ENCODE data around the gene SLC12A5.
A peak's percentile ranks its signal among the peaks of the same experiment; 100 is the strongest.

The SLC12A5 gene

DNA sequence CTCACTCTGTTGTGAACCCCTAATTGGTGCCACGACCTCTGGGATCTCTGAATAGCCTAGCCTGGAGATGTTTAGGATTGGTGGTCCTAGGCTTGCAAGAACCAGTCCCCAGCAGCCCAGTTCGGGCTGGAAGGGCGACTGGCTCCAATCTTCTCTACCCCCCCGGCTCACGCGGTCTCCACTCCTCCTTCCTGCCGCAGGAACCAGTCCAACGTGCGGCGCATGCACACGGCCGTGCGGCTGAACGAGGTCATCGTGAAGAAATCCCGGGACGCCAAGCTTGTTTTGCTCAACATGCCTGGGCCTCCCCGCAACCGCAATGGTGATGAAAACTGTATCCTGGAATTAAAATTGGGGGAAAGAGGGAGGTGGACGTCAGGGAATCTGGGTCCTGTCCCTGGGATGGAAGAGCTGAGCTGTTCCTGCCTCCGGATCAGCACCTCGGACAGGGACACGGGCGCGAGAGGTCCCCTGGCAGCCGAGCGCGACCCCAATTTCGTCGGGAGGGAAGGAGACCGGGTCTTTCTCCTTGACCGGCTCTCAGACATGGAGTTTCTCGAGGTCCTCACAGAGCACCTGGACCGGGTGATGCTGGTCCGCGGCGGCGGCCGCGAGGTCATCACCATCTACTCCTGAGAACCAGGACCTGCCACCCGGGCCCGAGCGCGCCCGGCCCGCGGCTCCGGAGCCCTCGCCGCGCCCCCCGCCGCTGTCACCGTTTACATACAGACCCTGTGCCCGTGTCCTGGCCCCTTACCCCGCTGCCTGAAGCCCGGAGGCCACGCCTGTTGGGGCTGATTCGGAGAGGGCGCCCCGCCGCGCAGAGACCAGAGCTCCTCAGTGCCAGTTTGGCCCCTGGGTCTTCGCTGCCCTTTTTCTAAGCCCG is 28.2 kb downstream of the SLC12A5 start:
- in situ Hi-C loops (cut with MboI; ENCODE audit: low sequenced_read_pairs): no loop called here
- H3K27me3 ChIP-seq (ENCODE audit: low read depth): peaks cover 7% of the 10 kb centered on the region; the same call in 1 of the 2 replicates
- no peaks in the 10 kb centered on the region for H3K4me1 ChIP-seq
- DNase-seq (ENCODE audit: low spot score in 2 of 2): peak; percentile 9 to 72
- H3K36me3 ChIP-seq (replicated peaks): no peaks in the 10 kb centered on the region; the same call in none of the 2 replicates
- H3K9me3 ChIP-seq: no peaks in the 10 kb centered on the region
- no peak overlapping the region for H3K4me3 ChIP-seq

DNA sequence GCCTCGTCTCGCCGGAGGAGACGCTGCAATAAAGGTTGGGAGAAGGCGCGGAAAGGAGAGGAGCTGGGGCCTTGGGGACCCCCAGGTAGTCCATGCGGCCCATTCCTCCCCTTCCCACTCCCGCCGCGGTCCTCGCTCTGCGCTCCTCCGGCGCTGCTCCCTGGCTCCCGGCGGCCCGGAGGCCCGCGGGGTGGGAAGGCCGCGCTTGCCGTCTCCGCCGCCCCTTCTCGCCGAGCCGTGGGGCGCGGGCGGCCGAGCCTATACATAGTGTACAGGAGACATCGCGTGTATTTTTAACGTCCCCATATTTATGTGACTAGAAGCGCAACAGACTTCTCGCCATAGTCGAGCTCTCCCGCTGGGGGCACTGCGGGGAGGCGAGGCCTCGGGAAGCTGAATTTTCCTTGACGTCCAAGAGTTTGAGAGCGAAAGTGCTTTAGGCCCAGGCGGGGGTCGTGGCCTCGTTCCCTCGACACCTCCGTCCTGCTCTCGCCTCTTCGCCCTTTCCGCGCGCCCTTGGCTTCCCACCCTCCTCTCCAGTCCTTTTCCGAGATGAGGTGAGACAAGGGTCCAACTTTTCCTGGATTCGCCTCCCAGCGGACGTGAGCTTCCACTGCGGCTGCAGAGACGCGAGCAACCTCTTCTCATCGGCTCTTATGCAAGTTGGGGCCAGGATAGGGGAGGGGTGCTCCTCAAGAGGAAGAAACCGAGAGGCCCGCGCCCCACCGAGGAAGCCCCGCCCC is 29.0 kb downstream of the SLC12A5 start:
- DNase-seq (ENCODE audit: low spot score in 2 of 2): no peak
- H3K9me3 ChIP-seq: no peaks in the 10 kb centered on the region
- H3K27me3 ChIP-seq (ENCODE audit: low read depth): peaks cover 7% of the 10 kb centered on the region; the same call in 1 of the 2 replicates
- no peak overlapping the region for H3K4me3 ChIP-seq
- in situ Hi-C loops (cut with MboI; ENCODE audit: low sequenced_read_pairs): no loop called here
- peaks cover 2% of the 10 kb centered on the region for H3K36me3 ChIP-seq (replicated peaks)
- no peaks in the 10 kb centered on the region for H3K4me1 ChIP-seq

DNA sequence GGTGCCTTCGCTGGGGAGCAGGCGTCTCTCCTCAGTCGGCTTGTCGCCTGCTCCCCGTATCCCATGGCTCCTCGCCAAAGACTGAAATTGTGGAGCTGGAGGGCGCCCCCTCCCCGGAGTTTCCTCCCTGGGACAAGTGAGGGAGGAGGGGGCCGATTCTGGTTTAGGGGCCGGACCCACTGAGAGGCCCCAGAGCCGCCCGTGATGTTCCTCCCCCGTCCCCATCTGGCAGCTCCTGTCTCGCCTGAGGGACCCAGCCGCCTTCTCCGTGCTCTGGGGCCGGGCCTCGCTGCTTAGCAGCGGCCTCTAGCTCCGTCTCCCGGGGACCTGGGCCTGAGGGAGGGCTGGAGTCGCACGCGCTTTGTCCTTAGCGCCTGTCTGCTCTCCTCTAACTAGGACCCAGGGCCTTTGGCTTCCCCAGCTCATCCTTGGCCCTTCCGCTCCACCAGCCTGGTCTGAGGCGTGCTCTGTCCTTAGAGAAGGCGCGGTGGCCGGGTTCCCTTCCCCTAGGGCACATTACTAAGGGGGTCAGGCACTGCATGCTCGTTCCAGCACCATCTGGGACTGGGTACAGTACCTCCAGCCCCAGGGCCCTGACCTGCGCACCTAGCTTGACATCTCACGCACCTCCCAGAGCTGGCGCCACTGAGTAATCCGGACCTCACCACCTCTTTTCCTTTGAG is 29.7 kb downstream of the SLC12A5 start:
- H3K4me3 ChIP-seq: no peak overlapping the region
- H3K36me3 ChIP-seq (replicated peaks): peaks cover 9% of the 10 kb centered on the region
- no peaks in the 10 kb centered on the region for H3K4me1 ChIP-seq
- H3K27me3 ChIP-seq (ENCODE audit: low read depth): peaks cover 7% of the 10 kb centered on the region; the same call in 1 of the 2 replicates
- no peak for DNase-seq (ENCODE audit: low spot score in 2 of 2)
- no peaks in the 10 kb centered on the region for H3K9me3 ChIP-seq
- in situ Hi-C loops (cut with MboI; ENCODE audit: low sequenced_read_pairs): no loop called here

DNA sequence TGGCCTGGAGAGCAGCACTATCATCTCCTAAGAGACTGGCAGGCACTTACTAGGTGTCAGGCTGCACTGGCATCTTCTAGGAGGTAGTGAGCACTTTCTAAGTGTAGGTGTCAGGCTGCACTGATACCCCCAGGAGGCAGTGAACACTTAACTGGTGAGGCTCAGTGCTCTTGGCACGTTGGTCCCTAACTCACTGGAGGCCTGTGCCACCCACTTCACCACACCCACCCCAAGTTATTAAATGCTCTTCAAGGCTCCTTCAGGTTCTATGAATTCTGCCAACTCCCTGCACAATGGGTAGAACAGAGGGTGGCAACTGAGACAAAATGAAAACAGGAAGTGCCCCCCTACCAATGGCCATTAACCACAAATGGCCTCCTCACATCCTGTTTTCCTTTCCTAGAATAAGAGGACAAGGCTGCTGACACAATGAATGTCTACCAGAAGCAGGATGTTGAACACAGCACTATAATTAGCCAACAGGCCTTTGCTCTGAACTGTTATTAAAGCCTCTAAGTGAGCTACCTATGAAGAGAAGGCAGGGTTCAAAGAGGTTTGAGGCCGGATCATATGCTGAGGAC is 31.4 kb downstream of the SLC12A5 start:
- no peak for DNase-seq (ENCODE audit: low spot score in 2 of 2)
- in situ Hi-C loops (cut with MboI; ENCODE audit: low sequenced_read_pairs): no loop called here
- no peaks in the 10 kb centered on the region for H3K4me1 ChIP-seq
- H3K9me3 ChIP-seq: no peaks in the 10 kb centered on the region
- peaks cover 26% of the 10 kb centered on the region for H3K36me3 ChIP-seq (replicated peaks)
- no peak overlapping the region for H3K4me3 ChIP-seq
- H3K27me3 ChIP-seq (ENCODE audit: low read depth): peaks cover 7% of the 10 kb centered on the region; the same call in 1 of the 2 replicates

DNA sequence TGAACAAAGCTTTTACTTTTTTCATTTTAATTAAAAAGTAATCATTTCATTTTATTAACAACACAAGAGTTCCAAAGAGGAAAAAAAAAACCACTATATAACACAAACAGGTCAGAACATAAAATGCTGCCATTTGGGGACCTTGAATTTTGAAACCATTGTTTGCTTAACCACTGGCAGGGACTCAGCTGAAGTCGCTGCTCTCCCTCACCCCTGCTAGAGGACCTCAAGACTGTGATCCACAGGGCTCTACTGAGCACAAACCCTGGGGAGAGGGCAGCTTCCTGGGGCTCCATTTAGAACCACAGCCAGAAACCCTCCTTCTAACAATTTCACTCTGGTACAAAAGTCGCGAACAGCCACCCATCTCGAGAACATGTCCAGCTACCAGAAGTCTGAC is 32.0 kb downstream of the SLC12A5 start:
- Histone ChIP-seq H3K27me3 (ENCODE audit: low read depth) (peaks cover 7% of the 10 kb centered on the region; the same call in 1 of the 2 replicates), H3K4me3 (no peak overlapping the region), H3K4me1 (no peaks in the 10 kb centered on the region), H3K36me3 (replicated peaks) (peaks cover 32% of the 10 kb centered on the region), H3K9me3 (no peaks in the 10 kb centered on the region)
- no peak for DNase-seq (ENCODE audit: low spot score in 2 of 2)
- in situ Hi-C loops (cut with MboI; ENCODE audit: low sequenced_read_pairs): no loop called here

DNA sequence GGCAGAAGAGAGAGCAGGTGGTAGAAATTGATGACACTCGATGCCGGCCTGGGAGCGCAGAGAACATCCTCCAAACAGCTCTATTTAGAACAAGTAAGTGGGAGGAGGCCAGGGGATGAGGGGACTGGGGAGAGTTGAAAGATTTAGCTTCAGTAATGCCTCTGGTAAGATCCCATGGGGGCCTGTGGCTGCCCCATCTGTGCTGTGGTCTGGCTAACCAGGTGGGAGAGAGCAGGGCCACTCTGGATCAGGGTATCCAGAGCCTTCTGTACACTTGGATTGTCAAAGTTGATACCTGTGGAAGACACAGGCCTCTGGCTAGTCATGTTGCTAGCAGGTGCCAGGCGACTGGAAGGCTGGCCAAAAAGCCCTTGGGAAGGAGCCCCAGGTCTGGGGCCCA is 33.1 kb downstream of the SLC12A5 start:
- in situ Hi-C loops (cut with MboI; ENCODE audit: low sequenced_read_pairs): no loop called here
- H3K36me3 ChIP-seq (replicated peaks): peaks cover 42% of the 10 kb centered on the region
- no peak for DNase-seq (ENCODE audit: low spot score in 2 of 2)

DNA sequence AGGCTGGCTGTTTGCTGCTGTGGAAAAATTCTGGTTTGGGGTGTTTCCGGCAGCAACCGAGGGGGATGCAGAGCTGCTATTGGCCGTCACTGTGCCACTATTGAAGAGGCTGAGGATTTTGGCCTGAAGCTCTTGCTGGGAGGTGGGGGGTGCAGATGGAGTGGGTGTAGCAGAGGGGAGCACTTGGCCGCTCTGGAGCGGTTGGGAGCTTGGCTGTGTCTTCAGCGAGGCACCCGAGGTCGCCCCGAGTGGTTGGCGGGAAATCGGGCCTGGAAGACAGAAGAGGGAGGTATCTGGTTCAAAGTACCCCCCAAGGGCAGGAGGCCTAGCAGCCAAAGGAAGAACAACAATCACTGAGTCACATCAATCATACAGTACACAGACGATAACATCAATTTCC is 33.6 kb downstream of the SLC12A5 start:
- Histone ChIP-seq H3K36me3 (replicated peaks) (peaks cover 44% of the 10 kb centered on the region), H3K4me3 (no peak overlapping the region), H3K9me3 (no peaks in the 10 kb centered on the region), H3K4me1 (no peaks in the 10 kb centered on the region), H3K27me3 (ENCODE audit: low read depth) (peaks cover under 1% of the 10 kb centered on the region; the same call in 1 of the 2 replicates)
- in situ Hi-C loops (cut with MboI; ENCODE audit: low sequenced_read_pairs): no loop called here
- no peak for DNase-seq (ENCODE audit: low spot score in 2 of 2)

More for the DNA sequence above, 33.1 kb downstream of the SLC12A5 start:
- Histone ChIP-seq H3K4me3 (no peak overlapping the region), H3K9me3 (no peaks in the 10 kb centered on the region), H3K27me3 (ENCODE audit: low read depth) (peaks cover 5% of the 10 kb centered on the region; the same call in 1 of the 2 replicates), H3K4me1 (no peaks in the 10 kb centered on the region)

DNA sequence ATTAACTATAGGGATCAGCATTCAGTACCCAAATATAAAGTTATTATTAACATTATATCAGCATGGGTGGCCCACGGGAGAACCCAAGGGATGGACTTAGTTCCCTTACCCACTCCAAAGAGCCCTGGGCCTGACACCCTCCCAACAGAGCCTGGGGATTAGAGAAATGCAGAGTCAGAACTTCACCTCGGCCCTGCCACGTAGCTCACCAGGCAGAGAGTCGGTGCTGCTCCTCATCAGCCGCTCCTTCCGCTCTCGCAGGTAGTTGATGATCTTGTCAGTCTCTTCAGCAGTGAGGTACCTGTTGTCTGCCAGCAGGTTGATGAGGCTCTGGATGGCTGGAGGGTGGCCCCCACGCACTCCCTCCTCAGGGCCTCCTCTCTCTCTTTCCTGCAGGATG is 34.1 kb downstream of the SLC12A5 start:
- in situ Hi-C loops (cut with MboI; ENCODE audit: low sequenced_read_pairs): no loop called here
- H3K4me1 ChIP-seq: no peaks in the 10 kb centered on the region
- H3K36me3 ChIP-seq (replicated peaks): peaks cover 47% of the 10 kb centered on the region
- no peak overlapping the region for H3K4me3 ChIP-seq
- no peaks in the 10 kb centered on the region for H3K27me3 ChIP-seq (ENCODE audit: low read depth)
- no peak for DNase-seq (ENCODE audit: low spot score in 2 of 2)
- H3K9me3 ChIP-seq: no peaks in the 10 kb centered on the region

DNA sequence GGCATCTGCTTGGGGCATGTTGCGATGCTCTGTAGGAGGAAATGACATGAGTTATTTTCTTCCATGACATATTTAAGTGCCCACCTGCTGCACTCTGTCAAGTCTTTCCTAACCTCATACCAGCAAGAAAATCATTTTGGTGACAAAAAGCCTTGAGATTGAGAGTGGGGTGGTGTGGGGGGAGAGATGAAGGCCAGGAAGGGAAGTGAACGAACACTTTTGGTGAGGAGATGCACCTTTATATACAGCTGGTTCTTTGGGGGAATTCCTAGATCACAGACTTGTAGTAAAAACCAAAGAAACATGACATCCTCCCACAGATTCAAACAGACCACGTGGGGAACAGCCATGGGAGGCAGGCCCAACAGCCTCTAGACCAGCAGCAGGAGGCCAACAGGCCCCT is 34.6 kb downstream of the SLC12A5 start:
- Histone ChIP-seq H3K4me3 (no peak overlapping the region), H3K9me3 (no peaks in the 10 kb centered on the region), H3K4me1 (no peaks in the 10 kb centered on the region), H3K36me3 (replicated peaks) (peaks cover 51% of the 10 kb centered on the region), H3K27me3 (ENCODE audit: low read depth) (no peaks in the 10 kb centered on the region)
- in situ Hi-C loops (cut with MboI; ENCODE audit: low sequenced_read_pairs): no loop called here
- no peak for DNase-seq (ENCODE audit: low spot score in 2 of 2)

DNA sequence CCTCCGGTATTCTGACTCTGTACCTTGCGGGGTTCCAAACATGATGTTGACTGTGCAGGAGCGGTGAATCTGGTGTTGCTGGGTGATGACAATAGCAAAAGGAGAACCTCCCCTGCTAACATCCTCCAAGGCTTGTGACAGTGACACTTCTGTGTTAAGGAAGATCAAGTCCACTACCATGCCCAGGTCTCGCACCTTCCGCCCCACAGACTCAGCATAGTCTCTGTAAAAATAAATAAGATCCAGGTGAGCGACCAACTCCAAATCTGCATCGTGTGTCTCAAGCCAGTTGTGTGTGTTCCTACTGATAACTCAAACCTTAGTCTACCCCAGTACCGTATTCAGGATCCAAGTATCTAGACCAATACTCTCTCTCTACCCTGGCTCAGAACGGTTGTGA is 36.0 kb downstream of the SLC12A5 start:
- H3K4me1 ChIP-seq: no peaks in the 10 kb centered on the region
- no peak for DNase-seq (ENCODE audit: low spot score in 2 of 2)
- no peaks in the 10 kb centered on the region for H3K27me3 ChIP-seq (ENCODE audit: low read depth)
- peaks cover 55% of the 10 kb centered on the region for H3K36me3 ChIP-seq (replicated peaks)
- H3K9me3 ChIP-seq: no peaks in the 10 kb centered on the region
- no peak overlapping the region for H3K4me3 ChIP-seq
- in situ Hi-C loops (cut with MboI; ENCODE audit: low sequenced_read_pairs): no loop called here

DNA sequence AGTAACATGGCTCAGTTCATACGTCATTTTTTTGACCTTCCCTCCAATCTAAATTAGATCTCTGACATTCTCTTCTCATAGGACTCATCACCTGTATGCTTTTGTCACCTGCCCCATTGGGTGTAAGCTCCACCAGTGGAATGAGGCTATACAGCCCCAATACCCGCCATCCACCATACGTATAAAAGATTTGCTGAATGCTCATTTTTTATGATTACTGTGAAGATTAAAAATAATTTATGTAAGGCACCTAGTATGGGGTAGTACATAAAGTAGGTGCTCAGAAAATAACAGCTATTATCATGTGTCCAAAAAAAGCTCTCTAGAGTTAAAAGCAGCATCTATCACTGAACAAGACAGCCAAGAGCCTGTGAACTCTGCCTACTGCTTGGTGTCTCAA is 36.7 kb downstream of the SLC12A5 start:
- no peak overlapping the region for H3K4me3 ChIP-seq
- no peaks in the 10 kb centered on the region for H3K9me3 ChIP-seq
- H3K4me1 ChIP-seq: no peaks in the 10 kb centered on the region
- in situ Hi-C loops (cut with MboI; ENCODE audit: low sequenced_read_pairs): no loop called here
- DNase-seq (ENCODE audit: low spot score in 2 of 2): no peak
- no peaks in the 10 kb centered on the region for H3K27me3 ChIP-seq (ENCODE audit: low read depth)
- H3K36me3 ChIP-seq (replicated peaks): peaks cover 55% of the 10 kb centered on the region

DNA sequence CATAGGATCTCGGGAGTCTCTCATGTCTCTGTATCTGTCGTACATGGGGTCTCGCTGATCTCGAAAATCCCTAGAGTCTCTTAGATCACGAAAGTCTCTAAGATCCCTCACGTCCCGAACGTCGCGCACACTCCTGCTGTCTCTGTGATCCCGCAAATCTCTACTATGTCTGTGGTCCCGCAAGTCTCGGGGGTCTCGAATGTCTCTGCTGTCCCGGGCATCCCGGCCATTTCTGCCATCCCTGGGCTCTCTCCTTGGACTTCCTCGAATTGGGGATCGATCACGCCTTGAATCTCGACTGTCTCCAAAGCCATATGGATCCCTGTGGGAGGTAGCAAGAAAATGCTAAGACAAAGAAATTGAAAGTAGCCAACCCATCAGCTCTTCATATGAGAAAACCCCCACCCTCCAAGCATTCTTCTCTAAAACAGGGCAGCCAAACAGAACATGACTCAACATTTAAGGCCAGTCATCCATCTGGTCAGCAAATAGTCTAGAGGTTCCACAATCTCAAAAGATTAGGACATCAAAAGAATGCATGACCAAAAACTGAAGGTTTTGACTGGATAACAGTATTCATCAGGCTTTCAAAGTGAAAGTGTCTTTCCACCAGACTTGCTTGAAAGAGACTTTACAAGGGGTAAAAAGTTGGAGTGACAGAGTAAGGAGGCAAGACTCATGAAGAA is 41.3 kb downstream of the SLC12A5 start:
- no peak for DNase-seq (ENCODE audit: low spot score in 2 of 2)
- Histone ChIP-seq H3K4me3 (no peak overlapping the region), H3K27me3 (ENCODE audit: low read depth) (no peaks in the 10 kb centered on the region), H3K36me3 (replicated peaks) (peaks cover 30% of the 10 kb centered on the region), H3K9me3 (no peaks in the 10 kb centered on the region), H3K4me1 (peaks cover 14% of the 10 kb centered on the region)
- in situ Hi-C loops (cut with MboI; ENCODE audit: low sequenced_read_pairs): no loop called here

DNA sequence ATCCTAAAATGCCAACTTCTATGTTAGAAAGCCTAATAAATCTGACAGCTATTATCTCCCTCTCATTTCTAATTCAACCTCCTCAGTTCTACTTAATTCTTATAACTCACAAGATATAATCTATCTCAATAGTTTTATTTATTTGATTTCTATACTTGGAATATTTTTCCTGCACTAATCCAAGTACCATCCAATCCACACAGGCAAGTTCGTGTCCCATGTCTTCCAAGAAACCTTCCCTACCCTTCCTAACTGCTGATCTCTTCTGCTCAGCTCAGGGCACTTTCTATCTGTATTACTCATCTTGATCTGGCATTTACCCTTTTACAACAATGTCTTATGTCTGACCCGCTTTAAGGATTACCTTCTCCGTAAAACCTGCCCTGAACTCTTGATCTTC is 42.6 kb downstream of the SLC12A5 start:
- no peaks in the 10 kb centered on the region for H3K27me3 ChIP-seq (ENCODE audit: low read depth)
- no peaks in the 10 kb centered on the region for H3K9me3 ChIP-seq
- H3K4me1 ChIP-seq: peaks cover 14% of the 10 kb centered on the region
- peaks cover 19% of the 10 kb centered on the region for H3K36me3 ChIP-seq (replicated peaks)
- in situ Hi-C loops (cut with MboI; ENCODE audit: low sequenced_read_pairs): no loop called here
- DNase-seq (ENCODE audit: low spot score in 2 of 2): no peak
- no peak overlapping the region for H3K4me3 ChIP-seq

Measured in HAP-1 (cell line).